ENCODE results near the gene SLC27A4.

SLC27A4 gene

DNA sequence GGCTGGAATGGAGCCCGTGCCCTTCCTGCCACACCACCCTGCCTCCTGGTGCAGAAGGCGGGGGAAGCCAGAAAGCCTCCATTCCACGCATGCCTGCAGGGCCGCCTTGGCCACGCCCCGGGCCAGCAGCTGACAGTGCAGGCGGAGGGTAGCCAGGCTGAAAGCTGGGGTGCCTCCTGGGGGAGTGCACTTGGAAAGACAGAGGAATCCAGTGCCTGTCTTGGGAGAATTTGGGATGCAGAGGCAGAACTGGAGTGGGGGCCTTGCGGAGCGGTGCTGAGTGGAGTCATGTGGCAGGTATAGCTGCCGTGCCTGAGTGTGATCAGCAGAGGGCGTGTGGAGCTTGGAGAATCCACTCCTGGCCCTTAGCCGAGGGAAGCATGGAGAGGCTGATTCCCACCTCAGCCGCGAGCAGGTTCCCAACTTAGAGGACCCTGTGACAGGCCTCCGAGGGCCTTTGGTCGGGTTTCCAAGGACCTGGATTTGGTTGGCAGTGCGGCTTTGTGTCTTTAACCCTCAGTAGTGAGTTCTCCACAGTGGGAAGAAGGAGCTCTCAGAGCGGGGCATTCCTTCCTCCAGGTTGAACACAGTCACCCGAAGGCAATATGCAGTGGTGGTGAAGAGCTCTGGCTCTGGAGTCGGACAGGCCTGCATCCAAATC, 21.8 kb downstream of the SLC27A4 start:
- peak; percentile 44 to 95 (median 79) for DNase-seq

DNA sequence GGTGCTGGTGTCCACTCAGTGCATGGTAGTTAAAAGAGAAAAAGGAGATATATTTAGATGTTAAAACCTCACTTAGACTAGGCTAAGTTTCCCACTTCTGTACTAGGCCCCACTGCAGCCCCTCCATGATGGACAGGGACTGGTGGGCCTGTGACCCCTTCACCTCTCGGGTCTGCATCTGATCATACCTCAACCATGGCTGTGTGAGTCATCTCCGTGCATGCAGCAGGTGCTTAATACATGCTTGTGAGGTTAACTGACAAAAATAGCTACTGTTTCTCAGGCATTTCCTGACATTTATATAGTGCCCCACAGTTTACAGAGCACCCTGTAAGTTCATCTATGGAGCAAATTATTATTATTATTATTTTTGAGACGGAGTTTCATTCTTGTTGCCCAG, 22.4 kb downstream of the SLC27A4 start:
- DNase-seq = no peak

DNA sequence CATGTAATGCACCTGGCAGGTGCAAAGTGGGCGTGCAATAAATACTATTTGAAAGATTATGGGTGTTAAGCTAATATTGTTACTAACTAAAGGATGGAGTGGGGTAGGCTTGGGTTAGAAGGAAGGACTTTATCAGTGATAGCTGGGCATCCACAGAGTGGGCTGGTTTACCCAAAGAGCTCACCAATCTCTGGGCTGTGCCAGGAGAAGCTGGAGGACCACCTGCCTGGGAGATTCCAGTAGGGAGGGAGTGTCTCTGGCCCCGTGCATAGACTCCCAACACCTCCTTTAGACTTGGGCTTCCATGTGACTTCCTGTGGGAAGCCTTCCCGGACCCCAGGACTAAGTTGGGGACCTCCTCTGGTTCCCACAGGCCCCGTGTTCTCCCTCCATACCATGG, 25.2 kb downstream of the SLC27A4 start:
- DNase-seq = no peak

DNA sequence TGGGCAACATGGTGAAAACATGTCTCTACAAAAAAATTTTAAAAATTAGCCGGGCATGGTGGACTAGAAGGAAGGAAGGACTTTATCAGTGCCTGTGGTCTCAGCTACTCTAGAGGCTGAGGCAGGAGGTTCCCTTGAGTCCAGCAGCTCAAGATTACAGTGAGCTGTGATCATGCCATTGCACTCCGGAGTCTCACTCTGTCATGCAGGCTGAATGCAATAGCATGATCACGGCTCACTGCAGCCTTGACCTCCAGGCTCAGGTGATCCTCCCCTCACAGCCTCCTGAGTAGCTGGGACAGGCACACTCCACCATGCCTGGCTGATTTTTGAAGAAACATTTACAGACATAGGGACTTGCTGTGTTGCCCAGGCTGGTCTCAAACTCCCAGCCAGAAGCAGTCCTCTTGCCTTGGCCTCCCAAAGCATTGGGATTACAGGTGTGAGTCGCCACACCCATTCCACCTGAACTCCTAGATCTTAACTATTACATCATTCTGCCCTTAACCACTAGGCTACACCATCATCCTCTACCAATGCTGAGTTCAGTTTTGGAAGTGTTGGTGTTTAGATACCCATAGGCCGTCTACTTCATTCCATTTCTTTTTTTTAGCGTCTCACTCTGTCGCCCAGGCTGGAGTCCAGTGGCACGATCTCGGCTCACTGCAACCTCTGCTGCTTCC, 28.8 kb downstream of the SLC27A4 start:
- no peak for DNase-seq

DNA sequence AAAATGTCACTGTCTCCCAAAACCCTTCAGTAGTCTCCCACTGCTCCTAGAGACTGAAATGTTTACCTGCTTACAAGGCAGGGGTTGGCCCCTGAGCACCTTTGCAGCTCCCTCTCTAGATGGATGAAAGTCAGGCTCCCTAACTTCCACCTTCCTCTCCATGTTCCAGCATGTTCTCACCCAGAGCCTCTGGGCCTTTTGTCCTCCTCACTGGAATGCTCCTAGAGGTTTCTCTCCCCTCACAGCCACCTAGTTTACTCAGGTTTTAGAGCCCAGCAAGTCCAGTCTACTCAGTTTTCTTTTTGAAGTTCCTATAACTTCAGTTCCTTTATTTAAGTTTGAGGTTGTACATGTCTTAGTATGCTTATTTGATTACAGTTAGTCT, 30.0 kb downstream of the SLC27A4 start:
- no peak for DNase-seq

DNA sequence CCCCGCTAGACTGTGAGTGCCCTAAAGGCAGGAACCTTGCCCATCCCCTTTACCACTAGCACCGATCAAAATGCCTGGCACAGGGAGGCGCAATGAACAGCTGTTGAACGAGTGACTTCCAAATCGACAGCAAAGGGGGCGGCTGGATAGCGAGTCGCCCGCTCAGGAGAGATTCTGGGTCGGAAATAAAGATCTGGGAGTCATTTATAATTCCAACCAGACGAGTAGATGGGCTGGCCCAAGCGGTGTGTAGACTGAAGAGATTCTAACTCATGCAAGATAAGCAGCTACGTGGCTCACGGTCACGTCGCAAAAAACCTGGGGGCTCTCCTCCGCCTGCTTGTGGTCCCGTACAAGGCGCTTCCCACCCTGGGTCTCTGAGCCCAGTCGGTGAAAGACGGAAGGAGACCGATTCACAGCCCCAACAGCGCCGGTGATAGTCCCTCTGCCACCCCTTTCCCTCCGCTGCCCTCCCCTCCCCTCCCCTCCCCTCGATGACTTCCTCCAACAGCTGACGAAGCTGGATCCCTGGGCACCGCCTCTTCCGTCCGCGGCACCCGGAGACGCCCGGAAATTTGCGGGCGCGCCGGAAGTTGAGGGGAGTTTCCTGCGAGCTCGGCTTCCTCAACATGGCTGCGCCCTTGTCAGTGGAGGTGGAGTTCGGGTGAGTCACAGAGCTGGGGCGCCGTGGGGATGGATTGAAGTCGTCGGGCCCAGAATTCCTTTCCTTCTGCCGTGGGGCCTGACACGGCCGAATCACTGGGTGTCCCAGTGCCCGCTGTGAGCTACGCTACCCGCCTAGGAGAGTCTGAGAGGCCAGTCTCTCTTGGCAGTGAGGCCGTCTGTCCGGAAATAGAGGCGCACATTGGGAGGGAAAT, 30.7 kb downstream of the SLC27A4 start, which contains the start of gene URM1:
Gene URM1 (plus strand): TSS at position 623 of the 878 bp plus-strand sequence. CDS start 7 bp downstream, at position 630.
- peak; percentile 48 to 98 (median 94) for DNase-seq

DNA sequence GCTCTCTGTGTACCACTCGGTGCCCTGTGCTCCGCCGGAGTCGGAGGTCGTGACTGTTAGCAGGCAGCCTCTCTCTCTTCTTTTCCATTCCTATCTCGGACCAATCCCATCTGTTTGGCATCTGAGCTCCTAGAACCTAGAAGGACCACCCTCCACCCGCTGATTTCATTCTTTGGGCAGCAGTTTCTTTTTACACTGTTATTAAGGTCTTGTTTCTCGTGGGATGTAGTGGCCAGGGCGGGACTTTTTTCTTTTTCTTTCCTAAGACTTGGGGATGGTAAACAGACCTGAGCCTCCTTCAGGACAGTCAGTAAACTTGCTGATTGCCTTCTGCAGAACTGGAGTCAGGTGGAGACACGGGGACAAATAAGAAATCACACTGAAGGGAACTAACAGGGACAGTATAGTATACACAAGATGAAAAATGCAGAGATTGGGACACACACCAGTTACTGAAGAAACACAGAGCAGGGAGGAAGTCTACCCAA, 31.3 kb downstream of the SLC27A4 start:
- no peak for DNase-seq

DNA sequence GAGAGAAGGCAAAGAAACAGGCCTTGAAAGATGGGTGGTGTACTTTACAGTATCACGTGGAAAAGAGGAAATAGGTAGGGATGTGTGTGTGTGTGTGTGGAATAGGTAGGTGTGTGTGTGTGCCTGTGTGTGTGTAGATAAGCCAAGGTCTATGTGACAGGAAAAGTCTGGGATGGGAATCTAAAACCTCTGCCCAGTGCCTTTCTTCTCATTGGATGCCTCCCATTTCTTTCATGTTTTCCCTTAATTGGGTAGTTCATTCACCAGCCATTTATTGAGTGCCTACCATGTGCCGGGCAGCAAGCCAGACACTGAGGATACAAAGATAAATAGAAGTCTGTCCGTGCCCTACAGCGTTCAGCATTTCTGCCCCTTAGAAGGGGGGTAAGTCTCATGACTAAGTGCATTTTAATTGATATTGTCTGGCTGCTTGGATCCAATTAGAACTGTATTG, 31.9 kb downstream of the SLC27A4 start:
- DNase-seq = peak in 25 of 51 donors; percentile 21 to 74 (median 48)

DNA sequence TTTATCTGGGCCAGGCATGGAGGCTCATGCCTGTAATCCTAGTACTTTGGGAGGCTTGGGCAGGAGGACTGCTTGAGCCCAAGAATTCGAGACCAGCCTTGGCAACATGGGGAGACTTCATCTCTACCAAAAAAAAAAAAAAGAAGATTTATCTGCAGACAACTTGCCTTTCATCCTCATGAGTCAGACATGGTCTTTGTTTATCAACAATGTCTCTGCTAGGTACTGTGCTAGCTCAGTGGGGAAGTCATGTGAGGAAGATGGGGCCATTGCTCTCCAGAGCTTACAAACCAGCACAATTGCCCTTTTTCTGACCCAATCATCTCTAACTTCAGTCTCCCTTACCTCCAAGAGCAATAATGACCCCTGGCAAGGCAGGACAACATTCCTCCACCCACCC, 32.5 kb downstream of the SLC27A4 start:
- DNase-seq = no peak

DNA sequence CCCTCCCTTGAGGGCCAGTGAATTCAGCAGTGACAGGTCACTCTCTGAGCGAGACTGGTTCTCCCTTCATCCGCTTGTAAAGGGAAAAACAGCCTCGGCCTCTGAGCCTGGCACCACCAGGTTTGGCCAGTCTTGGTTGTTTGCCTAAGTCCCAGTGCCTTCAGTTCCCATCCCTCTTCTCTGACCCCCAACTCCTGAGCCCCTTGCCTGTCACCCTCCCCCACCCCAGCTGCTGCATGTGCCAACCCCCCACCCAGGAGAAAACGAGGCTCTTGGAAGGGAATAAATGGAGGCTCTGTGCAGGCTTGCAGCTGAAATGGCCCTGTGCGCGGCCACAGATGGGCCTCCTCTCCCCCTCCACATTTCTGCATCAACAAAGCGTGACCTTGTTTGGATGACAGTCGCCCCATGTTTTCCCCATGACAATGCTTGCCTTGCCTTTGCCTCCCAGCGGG, 33.9 kb downstream of the SLC27A4 start:
- peak in 41 of 51 donors; percentile 38 to 95 (median 80) for DNase-seq

DNA sequence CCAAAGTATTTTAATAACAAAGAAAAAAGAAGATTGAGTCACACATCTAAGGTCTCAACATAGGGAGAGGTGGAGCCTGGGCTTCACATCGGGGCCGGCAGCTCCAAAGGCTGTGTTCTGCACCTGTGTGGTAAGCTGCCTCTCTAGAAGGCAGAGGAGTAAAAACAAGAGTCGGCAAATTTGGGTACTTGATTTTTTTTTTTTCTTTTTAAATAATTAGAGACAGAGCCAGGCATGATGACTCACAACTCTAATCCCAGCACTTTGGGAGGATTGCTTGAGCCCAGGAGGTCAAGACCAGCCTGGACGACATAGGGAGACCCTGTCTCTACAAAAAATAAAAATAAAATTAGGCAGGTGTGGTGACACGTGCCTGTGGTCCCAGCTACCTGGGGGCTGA, 35.5 kb downstream of the SLC27A4 start:
- no peak for DNase-seq

DNA sequence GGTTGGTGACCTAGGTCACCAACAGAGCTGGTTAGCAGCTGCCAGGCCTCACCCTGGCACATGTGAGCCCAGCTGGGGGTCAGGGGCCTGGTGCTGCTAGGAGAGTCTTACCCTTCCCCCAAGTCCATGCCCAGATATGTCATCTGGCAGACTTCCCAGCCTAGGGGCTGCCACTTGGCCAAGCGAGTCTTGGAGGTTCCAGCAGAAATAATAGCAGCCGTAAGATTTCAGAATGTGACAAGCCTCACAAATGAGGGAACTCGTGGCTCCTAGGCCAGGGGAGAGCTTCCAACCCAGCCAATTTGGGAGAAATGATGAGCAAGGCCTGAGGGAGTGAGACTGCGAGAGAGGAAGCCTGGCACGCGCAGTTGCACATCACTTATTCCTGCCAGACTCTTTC, 41.9 kb downstream of the SLC27A4 start:
- peak in 33 of 51 donors; percentile 19 to 80 (median 56) for DNase-seq

DNA sequence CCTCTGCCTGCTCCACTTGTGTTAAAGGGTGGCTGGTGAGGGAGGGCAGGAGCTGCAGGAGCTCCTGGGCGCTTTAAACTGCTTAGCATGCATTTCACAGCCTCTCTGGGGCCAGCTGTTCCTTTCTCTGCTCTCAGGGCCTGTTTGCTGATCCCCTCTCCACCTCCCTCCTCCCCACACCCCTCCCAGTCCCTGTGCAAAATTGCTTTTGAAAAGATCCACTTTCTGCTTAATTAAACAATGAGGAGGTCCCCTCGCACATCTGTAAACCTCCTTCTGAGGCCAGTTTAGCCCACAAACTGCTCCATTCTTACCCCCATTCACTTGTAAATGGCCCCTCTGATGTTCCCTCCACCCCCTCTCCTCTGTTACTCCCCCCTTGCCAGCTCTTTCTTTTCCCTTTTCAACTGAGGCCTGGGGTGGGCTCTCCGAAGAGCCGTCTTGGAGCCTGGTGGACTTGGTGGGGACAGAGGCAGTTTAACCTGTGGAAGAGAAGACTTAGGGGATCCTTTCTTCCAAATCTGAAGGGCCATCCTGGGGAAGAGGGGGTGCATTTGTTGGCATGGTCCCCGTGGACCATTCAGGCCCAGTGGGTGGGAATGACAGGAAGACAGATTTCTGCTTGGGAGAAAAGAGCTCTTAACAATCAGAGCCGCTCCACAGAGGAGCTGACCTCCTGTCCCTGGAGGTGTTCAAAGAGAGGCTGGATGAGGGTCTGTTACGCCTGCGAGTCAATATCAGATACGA, 42.9 kb downstream of the SLC27A4 start:
- DNase-seq = peak in 29 of 51 donors; percentile 23 to 87 (median 61)

DNA sequence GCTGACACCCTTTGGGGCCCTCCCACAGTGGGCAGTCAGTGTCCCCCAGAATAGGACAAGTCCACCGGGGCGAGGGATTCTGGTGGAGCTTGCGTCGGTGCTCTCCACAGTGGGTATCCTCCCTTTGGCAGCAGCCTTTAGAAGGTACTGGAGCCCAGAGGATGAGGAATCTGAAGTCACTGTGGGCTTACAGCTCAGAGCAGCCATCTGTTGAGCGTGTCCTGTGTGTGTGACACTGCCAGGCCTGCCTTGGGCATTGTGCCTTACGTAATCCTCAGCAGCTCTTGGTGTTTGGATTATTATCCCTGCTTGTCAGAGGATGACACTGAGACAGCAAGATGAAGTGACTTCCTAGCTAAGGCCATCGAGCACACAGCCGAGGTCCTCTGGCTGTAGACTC, 43.5 kb downstream of the SLC27A4 start:
- peak in 33 of 51 donors; percentile 21 to 79 (median 49) for DNase-seq

DNA sequence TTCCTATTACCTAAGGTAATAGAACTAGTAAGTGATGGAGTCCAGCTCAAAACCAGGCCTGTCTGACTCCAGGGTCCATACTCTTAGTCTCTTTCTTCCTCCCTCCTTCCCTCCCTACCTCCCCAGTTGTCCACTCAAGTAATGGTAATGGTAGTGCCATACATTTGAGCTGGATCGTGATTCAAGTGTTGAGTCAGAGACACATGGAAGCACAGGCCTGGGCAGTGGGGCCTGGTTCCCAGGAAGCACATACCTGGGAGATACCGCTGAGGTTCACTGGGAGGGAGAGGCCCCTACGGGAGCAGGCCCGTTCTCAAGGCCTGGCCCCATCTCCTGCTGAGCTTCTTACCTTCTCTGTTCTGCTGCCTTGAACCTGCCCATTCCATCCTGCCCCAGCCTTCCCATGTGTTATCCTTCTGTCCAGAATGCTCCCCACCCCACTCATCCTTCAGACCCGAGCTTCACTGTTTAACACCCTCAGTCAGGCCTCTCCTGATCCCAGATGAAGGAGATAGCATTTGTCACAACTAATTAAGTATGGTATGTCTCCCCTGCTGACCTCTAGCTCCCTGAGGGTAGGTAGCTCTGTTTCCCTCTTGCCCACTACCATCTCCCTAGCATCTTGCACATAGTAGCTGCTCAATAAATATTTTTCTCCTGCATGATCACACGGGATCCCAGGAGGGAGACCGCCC, 44.6 kb downstream of the SLC27A4 start:
- no peak for DNase-seq

DNA sequence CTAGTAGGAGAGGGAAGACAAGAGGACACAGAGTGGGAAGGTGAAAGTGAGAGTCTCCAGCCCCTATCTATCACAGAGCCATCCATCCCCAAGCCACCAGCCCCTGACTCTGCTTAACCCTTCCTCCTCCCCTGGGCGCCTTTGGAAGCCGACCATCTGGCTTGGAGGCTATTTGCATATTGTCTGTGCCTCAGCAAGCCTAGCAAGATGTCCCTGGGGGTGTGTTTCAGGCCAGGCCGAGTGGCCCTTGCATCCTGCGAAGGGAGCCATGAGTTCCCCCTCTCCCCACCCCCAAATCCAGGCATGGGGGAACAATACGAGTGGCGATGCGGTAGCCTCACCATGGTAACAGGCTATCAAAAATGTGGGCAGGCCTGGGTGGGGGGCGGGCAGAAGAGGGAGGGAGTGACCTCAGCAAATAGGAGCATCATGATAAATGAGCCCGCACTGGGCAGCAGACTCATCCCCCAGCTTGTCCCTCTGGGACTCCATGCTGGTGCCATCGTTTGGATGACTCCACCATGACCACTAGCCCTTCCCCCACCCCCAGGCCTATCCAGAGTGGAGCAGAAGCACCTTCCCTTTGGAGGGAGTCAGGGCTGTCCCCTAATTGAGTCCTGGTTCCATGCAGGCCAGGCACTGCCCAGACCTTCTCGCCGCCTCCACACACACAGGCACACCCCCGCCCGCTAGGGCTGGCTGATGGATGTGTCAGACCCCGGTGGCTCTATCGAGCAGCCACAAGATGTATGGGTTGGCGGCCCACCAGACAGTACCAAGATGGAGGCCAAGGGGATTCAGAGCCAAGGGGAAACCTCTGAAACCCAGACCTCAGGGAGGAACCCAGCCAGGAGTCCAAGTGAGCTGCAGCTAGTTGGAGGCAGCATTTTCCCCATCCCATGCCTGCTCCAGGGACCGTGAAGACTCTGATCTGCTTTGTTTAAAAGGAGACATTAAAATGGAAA, 45.5 kb downstream of the SLC27A4 start:
- DNase-seq = no peak

DNA sequence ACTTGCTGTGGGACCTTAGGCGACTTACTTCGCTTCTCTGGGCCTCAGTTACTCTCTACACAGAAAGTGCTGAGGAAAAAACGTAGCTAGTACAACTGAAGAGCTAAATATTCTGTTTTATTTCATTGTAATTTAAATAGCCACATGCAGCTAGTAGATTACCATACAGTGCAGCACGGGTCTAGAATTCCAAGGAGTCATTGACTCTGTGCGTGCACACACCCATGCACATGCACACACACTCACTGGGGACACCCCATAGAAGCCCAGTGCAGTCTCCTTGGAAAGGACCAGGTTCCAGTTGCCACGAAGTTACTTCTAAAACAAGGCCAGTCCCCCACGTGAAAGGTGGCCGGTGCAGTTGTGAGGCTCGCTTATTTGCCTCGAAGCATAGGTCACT, 47.8 kb downstream of the SLC27A4 start:
- DNase-seq = no peak

DNA sequence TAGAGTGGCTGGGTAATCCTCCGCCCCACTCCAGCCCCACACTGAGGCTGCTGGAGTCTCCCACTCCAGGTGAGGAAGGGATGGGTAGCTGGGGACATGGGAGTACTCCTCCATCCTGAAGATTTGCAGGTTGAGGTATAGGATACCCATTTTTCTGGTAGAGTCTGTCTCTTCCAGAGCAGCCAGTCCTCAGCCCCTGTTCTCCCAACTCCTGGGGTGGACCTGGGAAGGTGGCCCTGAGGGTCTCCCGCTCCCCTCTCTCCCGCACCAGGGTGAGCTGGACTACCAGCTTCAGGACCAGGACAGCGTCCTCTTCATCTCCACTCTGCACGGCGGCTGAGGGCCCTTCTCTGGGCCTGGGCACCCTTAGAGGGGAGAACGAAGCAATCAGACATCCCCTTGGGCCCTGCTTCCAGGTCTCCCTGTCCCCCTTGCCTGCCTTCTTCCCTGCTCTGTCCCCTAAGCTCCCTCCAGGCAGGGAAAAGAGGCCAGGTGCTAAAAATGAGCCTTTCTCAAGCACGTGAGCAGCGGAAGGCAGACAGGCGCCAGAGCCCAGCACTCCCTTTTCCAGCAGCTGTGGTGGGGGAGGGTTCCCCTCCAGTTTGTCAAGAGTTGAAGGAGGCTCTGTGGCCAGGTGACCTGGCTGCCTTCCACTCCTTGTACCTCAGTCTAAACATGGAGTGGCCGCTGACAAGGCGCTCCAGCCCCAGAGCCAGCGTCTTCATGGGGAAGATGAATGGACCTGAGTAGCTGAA, 49.2 kb downstream of the SLC27A4 start:
- peak in 14 of 51 donors; percentile 16 to 53 (median 38) for DNase-seq
